Amniotic stem cell (primary cell): ENCODE measurements around the gene MFGE8.

Experiments
- DNase-seq: peaks from one replicate; lab custom pipeline; 2025; lab: John Stamatoyannopoulos, UW

Gene MFGE8

DNA sequence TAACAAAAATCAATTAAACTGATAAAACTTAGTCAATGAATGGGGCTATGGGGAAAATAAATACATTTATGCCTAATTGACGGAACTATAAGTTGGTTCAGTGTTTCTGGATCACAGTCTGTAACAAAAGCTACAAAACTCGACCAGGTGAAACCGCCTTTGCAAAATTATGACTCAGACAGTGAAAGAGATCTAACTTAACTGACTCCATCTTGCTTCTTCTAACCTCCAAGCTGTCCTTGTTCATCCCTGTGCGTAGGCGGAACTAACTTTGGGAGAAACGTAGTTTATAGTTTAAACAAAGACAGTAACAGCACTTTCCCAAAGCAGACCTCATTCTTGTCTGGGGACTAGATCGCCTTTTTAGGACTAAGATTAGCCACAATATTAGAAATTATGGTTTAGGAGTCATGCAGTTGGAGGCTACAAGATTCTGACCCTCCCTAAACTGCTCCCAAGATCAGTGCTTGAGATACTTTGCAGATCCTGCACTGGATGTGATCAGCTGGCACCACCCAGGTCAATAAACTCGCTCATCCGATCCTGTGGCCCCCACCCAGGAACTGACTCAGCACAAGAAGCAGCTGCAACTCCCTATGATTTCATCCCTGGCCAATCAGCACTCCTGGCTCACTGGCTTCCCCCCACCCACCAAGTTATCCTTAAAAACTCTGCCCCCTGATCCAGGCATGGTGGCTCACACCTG lies 7.2 kb upstream of the MFGE8 start:
- DNase-seq, result no peak

DNA sequence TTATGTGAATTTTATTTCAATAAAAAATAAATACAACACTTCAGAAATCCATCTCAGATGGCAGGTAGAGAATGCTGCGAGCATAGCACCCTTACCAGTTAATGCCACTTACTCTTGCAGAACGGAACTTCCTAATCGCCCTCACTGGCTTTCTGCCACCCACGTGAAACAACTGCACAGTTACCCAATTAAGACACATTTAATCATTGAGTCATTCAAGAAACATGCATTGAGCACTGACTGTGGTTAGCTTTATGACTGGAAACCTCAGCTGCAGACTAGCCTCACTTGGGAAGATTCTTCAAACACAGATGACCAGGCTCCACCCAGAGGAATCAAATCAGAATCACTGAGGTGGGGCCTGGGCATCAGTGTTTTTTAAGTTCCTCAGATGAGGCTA lies 5.6 kb upstream of the MFGE8 start:
- peak; percentile 81 for DNase-seq

DNA sequence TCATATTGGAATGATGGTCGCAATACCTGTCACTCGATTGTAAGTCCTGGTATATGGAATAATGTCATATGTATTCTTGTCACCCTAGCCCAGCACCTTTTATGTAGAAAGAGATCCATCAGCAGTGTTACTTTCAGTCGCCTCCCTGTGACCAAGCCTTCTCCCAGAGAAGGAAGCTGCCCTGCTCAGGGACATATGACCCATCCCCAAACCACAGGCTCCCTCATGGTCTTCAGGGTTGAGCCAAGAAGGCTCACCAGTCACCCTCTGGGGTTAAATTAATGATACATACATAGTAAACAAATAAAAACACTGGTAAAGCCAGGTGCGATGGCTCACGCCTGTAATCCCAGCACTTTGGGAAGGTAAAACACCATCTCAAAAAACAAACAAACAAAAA lies 4.6 kb upstream of the MFGE8 start:
- no peak for DNase-seq

DNA sequence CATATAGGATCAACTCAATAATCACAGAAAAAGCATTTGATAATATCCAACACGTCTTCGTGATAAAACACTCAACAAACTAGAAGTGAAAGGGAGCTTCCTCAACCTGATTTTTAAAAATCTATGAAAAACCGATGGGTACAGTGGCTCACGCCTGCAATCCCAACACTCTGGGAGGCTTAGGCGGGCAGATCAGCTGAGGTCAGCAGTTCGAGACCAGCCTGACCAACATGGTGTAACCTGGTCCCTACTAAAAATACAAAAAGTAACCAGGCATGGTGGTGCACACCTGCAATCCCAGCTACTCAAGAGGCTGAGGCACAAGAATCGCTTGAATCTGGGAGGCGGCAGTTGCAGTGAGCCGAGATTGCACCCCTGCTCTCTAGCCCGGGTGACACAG lies 2.2 kb upstream of the MFGE8 start:
- no peak for DNase-seq

DNA sequence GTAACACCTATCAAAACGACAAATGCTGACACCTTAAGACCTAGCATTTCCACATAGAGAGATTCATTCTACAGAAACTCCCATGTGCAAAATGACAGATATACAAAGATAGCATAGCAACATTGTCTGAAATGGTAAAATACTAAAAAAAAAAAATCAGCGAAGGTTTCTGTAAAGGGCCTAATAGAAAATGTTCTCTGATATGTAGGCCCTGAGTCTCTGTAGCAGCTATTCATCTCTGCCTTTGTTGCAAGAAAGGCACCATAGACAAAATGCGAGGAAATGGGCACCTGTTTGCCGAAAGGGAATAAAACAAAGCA lies 631 bp upstream of the MFGE8 start:
- DNase-seq, result no peak

DNA sequence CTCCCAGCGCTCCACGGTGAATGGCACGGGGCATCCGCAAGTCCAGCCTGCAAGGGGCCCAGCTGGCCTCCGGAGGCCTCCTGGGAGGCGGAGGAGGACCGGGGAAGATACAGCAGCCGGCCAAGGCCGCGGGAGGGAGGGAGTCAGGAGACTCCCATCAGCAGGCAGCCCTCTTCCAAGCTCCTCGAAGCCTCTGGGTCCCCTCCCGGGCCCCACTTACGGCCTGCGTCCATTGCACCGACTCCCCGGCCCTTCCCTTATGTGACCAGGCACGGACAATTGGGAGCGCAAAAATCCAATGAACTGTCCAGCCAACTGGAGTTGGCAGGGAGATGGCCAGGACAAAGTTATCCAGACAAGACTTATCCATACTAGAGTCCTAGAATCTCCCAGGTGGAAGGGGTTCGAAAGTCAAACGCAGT lies 668 bp downstream of the MFGE8 start:
- DNase-seq, result no peak

DNA sequence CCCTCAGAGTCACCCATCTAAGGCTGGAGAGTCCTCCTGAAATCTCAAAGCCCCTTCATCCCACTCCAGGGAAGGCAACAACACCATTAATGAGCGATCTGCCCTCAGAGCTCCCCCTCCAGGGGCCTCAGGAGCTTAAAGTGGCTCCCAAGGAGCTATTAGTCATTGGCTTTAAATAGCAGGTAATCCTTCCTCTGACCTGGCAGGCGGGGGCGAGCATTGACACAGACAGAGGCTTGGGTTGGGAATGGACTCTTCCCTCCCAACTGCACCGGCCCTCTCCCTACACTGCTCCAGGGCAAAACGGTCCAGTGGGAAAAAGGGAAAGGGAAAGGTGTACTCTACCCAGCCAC lies 1.4 kb downstream of the MFGE8 start:
- DNase-seq, result no peak

DNA sequence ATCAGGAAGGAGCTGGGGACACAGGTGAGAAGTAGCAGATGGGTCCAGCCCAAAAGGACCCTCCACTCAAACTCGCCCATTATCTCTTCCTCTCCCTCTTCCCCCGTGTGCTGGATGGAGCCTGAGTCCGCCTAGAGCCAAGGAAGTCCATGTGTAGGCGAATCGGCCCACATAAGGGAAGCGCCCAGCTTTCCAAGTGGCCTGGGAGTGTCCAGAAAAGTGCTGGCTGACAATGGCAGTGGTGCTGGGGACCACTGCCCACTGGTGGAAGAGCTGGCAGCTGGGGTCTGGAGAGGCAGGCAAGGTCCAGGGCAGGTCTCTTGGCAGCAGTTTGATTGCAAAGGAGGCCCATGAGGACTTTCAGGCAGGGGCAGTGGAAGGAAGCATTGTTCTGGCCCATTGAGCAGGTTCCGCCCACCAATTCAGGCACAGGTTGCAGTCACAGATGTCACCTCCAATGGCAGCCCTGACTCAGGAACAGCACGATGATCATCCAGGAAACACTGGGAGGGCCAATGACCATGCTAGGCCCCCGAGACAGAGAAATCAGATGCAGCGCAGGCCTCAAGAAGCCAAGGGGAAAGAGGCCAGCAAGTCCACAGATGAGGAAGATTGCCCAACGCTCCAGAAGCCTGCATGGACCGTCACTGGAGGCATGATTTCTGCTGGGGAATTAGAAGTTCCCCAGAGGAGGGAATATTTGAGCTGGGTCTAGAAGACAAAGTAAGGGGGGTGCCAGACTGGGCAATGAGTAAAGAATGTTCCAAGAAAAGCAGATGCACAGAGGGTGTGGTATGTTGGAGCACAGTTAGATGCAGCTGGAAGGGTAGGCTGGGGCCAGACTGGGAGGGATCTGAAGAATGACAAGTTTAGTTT lies 3.0 kb downstream of the MFGE8 start:
- DNase-seq, result no peak

DNA sequence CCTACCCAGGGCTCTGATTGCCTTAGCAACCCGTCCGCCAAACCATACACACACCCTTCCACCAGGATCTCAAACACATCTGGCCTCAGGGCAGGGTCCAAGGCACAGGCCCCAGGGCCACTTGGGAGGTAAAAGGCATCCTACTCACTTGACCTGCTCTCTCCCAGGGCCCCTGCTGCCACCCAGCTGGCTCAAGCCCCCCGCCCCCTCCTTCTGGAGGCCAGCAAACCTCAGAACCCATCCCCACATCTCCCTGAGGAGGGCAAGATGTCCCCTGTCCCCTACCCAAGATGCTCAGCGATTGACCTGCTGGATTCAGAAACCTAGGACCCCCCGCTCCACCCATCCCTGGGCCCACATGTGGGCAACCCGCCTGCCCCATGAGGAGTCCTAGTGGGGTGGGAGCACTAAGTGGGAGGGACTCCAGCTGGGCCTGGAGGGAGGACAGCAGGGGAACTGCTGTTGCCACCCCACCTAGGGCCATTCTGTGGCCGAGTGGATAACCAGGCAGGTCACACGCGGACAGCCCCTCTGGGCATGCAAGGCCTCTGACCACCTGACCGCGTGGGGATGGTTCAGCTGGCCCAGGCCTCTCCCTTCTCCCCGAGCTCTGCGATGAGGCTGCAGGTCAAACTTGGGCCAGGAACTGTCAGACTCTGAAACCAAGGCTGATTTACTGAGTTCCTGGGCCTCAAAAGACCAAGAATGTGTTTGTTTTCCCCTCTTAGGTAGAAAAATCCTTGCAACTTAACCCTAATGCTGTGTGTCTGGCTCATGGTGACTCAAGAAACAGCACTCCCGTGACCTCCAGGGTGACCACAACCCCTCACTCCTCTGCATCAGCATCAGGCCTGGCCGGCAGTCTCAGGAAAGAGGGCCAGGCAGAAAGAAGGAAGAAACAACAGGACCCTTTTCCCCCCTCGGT lies 4.2 kb downstream of the MFGE8 start:
- no peak for DNase-seq

DNA sequence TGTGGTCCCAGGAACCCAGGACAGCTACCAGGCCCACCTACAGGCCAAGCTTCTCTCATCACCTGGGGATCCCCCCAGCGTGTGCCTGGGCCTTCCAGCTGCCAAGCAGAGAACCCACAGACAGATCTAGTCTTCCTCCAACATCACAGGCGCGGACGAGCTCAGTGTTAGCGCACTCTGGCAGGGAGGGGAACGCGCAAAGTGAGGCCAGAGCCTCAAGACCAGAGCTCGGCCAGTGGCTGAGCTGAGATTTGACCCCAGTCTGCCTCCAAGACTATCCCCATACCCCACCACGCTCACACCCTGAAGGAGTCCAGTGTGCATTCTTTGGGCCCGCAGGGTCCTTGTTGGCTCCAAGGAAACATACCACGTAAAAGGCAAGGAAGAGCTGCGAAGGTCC lies 5.1 kb downstream of the MFGE8 start:
- DNase-seq, result no peak

DNA sequence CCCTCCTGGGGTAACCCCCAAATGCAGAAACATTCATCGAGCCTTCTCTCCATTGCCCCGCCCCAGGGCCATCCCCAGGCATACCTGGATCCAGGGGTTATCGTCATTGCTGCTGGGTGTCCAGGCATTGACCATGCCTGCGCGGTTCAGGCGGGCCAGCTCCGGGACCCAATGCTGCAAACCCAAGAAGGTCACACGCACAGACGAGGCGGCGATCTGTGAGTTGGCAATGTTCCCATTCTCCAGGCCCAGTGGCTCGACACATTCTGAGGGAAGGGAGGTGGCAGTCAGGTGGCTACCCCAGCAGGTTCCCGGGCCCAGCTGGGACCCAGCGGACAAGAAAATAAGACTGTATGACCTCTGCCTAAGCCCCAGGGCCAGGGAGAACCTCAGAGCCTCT lies 6.1 kb downstream of the MFGE8 start:
- no peak for DNase-seq

DNA sequence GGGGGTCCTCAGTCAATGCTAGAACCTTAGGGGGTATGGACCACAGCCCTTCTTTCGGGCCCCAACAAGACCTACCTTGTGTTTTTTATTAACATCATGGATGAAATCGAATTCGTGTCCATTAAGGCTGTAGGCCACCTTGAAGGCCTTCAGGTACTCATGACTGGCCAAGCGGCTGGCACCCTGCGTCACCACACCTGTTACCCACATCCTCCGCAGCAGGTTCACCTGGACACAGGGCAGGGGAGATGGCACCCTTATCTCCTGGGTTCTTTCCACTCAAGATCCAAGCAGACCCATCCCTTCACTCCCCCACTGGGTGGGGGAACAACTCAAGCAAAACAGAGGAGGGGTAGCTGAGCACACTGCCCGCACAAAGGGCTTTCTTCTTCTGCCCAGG lies 6.6 kb downstream of the MFGE8 start:
- no peak for DNase-seq

DNA sequence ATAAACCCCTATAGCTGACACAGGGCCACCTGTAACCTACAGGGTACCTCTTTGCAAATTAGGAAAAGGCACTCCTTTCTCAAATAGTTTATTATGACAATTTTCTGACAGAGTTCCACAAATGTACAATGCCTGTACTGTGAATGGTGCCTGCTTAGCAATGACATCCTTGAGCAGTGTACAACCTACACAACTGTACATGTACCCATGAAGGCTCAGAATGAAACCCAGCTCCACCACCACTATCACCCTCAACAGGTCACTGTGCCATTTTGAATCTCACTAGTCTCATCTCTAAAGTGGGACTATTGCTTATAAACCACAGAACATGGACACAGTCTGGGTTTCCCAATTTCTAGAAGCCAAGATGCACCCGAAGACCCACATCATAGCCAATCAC lies 7.0 kb downstream of the MFGE8 start:
- no peak for DNase-seq

DNA sequence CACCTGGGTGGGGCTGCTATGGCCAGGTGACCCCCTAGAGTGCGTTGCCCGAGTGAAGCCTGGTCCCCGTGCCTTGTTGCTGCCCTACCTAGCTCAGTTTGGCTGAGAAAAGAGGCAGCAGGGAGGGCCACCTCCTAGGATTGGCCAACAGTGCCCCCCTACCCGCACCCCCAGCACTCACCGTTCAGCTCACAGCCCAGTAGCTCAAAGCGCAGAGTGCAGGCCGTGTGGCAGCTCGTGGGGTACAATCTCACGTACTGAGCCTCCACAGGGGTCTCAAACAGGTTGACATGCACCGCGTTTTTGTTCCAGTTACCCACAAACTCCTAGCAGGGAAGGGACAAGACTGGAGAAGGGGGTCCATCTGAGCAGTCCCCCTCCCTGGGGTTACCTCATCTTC lies 7.6 kb downstream of the MFGE8 start:
- DNase-seq, result no peak

DNA sequence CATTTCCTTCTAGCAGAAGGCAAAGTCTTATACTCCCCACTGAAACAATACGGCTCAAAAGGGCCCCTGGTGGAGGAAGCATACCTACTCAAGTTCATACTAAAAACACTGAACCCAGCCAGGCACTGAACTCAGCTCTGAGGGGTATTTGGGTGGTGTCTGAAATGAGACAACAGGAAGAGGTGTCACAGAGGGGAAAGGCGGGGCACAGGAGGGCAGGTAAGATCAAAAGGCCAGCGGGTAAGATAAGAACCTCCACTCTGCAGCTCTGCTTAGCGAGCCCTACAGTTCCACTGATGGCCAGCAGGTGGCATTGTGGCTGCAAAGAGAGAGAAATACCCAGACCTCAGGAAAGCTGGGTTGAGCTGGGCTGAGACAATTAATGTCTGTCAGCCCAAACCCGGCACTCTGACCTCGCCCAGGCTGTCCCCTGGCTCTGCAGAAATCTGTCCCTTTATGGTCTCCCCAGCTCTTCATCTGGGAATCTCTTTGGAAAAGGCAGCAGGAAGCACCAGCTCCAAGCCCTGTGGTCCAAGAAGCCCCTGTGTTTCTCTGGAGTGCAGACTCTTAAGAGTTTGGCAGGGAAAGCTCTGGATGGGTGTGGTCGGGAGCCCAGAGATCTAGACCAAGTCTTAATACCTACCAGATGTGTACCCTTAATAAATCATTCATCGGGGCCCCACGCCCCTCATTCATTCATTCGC lies 8.4 kb downstream of the MFGE8 start:
- DNase-seq, result peak; percentile 59

DNA sequence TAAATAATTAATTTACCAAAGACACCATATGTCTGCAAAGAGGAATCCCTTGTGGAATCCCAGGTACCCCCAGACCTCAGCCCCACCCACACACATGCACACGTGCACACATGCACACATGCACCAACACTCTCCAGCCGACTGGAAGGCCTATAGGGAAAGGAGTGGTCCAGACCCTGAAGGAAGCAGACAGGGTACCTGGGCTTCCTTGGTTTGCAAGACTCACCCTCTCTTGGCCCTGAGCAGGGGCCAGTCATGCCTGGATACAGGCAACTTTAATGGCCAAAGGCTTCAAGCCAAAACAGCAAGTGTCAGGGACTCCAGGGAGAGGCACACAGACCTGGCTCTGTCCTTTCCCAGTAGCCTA lies 8.9 kb downstream of the MFGE8 start:
- no peak for DNase-seq

DNA sequence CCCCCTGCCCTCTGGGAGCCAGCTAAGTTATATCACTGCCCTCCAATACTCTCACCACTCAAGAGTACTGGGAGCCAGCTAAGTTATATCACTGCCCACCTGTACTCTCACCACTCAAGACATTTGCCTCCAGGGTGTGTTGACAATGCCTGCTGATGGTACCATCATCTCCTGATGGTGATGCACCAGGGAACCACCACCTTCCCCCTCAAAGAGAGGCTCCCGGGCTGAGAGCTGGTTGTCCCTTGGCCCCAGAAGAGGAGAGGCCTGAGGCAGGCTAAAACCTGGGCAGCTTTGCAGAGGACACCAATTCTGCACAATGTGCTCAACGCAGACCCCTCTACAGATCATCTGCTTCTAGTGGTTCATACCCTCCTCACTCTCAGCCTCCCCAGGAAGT lies 10.3 kb downstream of the MFGE8 start:
- no peak for DNase-seq

DNA sequence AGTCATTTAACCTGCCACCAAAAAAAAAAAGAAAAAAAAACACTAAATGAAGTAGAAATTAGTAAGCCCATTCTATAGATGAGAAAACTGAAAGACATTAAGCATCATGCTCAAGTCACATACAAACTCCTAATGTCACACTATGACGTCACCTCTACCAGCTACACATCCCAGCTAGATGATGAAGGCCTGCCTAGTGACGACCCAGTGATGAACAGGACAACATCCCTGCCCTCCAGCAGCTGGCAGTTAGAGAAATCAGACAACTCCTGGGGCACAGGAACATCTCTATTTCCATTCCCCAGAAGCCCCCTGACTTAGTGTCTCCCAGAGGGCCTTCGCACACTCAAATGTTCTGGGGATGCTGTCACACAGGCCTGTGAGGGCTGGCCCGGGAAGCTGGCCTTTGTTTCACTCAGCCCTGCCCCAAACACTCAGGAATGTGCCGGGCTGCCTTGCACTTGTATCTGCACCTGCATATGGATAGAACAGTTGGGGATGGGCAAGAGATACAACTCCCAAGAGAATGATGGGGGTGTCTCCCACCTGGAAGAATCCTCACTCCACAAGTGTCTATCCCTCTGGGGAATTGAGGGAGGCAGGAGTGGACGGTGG lies 10.9 kb downstream of the MFGE8 start:
- DNase-seq, result no peak

DNA sequence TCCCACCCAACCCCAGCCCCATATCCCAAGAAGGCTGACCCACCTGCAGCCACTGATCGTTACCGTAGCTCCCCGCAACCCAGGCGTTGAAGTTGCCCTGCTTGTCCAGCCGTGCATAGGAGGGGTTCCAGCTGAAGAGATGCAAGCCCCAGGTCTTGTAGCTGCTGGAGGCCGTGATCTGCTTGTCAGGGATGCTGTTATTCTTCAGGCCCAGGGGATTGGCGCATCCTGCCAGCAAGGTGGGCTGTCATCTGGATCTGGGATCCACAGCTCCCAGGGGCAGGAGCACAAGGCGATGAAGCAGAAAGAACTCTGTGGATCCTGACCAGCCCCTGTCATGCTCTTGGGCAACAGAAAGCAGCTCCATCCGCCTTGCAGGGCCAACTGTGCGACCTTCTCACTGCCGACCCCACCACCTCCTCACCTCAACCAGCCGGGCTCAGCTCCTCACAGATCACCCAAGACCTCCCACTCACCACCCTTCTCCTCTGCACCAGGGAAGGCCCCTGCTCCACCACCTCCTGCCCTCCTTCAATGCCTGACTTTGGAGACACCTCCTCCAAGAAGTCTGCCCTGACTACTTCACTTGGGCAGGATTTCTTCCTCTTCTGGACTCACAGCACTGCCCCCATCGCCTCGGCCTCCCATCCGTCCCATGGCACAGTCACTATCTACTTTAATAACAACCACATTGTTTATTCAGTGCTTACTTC lies 11.5 kb downstream of the MFGE8 start:
- no peak for DNase-seq

DNA sequence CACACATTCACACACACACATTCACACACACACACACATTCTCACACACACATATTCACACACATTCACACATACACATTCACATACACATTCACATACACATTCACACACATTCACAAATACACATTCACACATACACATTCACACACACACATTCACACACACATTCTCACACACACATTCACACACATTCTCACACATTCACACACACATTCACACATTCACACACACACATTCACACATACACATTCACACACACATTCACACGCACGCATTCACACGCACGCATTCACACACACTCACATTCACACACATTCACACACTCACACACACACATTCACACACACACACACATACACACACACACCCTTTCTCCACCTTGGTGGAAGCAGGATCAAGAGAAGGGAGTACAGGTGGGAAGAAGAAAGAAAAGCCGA lies 12.2 kb downstream of the MFGE8 start:
- no peak for DNase-seq
